CD4-positive, alpha-beta T cell treated with Interleukin-10 for 1 hour (primary cell): ENCODE results near the gene KIAA1755.

Experiments used
- DNase-seq: peaks from one replicate; pipeline ENCODE4 v3.0.0-alpha.2; 2020

The KIAA1755 gene

GRCh38 chr20:38260378-38261053 is at the start of gene KIAA1755:
TSS of gene KIAA1755 (minus strand) at chr20:38260735. CDS start at chr20:38260500, 235 bp downstream.
- no peak for DNase-seq

DNA sequence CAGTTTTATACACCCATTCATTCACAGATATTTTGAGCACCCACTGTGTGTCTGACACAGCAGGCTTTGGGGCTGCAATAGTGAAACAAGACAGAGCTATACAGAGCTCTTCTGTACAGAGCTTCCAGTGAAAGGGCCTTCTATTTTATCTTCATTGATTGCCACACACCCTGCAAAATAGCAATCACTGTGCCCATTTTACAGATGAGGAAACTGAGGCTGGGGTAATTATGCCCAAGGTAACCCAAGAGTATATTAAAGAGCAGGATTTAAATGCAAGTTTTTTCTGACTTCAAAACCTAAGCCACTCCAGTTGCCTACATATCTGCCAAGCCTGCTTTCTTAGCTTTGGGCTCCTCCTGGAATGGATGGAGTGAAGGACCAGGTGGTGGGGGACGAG is 47.9 kb upstream of the KIAA1755 start:
- DNase-seq, result no peak

- no peak for DNase-seq
Measured at GRCh38 chr20:38308047-38308438, 47.5 kb upstream of the KIAA1755 start.

GRCh38 chr20:38307371-38308046 is 47.0 kb upstream of the KIAA1755 start:
- no peak for DNase-seq

GRCh38 chr20:38306379-38306778 is 45.8 kb upstream of the KIAA1755 start:
- DNase-seq, result no peak

DNA sequence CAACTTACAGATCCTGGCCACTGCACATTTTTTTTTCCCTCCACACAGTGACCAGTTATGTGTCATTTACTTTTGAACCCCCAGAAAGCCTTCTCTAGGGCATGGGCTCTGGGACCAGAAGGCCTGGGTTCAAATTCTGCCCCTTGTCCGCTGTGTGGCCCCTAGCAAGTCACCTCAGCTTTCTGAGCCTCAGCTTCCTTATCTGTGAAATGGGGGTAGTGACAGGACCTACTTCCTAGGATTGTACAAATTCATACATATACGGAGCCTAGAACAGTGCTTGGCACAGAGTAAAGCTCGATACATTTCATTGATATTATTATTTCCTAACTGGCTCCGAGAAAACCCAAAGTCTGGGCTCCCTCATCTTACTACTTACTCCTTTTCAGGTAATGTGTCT is 45.0 kb upstream of the KIAA1755 start:
- DNase-seq, result no peak

GRCh38 chr20:38304845-38305447 is 44.4 kb upstream of the KIAA1755 start:
- DNase-seq, result no peak

GRCh38 chr20:38303908-38304379 is 43.4 kb upstream of the KIAA1755 start, which contains the start of gene BPI:
TSS of gene BPI (plus strand) at chr20:38304156. CDS start at chr20:38304224, 68 bp downstream.
- peak; percentile 5 for DNase-seq

DNA sequence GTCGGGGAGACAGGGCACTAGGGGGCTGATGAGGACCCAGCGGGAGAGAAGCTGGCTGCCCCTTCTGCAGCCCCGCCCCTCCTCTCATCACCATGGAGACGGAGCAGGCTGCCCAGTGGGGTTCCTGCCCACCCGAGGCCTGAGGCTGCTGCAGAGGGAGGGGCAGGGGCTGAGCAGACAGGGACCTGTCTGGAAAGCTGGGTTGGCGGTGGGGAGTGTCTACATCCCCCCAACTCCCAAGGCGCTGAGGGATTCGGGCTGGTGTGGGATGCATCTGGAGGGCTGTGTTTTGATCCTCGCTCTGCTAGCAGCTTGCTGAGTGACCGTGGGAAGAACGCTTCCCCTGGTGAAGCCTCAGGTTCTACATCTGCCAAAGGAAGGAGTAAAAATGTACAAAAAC is 42.3 kb upstream of the KIAA1755 start:
- no peak for DNase-seq

DNA sequence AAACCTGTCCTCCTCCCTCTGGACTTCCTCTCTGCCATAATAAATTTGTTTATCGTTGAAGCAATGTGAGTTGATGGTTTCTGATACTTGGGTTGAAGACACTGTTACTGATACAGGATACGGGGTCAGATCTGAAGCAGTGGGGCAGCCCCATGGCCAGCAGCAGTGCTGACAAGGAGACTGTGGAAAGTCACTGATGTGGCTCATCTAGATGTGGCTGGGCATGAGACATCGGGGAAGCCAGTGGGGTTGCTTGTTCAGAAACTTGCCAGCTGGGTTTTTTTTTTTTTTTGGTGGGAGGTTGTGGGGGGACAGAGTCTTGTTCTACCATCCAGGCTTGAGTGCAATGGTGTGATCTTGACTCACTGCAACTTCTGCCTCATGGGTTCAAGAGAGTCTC is 40.8 kb upstream of the KIAA1755 start:
- no peak for DNase-seq

DNA sequence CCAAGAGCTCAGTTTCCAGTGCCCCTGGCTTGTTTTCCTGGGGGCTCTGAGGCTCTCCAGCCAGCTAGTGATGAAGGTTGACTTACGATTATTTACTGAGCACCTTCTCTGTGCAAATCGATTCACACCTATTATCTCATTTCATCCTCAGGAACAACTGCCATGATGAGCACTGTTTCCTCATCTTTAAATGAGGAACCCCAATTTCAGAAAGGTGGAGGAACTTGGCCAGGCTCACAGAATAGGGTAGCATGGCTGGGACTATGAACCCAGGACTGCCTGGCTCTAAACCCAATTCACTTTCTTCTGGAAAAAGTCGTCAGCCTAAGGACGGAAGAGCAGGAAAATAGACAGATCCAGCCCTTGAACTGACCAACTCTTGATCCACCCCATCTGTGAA is 39.9 kb upstream of the KIAA1755 start:
- DNase-seq, result no peak

- DNase-seq, result no peak
Measured at GRCh38 chr20:38299963-38300362, 39.4 kb upstream of the KIAA1755 start.

DNA sequence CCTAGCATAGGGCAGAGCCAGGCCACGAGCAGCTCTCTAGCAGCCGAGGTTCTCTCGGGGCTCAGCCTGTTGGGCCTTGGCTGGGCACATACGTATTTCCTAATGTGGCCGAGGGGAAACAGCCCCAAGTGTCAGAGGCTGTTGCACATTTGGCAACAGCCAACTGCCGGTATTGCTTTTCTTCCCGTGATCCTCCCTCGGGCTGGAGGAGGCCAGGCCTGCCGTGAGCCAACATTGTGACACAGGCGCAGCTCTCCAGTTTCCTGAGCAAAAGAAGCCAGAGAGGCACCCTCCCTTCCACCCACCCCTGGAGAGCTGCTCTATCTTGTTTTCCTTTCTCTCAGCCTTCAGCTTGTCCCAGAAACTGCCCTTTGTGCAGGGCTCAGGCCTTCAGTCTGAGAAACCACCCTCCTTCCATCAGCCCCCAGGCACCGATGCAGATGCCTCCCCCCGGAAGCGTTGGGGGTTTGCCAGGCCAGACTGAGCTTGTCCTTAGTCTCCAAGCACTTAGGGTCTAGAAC is 38.3 kb upstream of the KIAA1755 start:
- no peak for DNase-seq

- DNase-seq, result no peak
Measured at GRCh38 chr20:38297916-38298674, 37.6 kb upstream of the KIAA1755 start.

- DNase-seq, result no peak
Measured at GRCh38 chr20:38296433-38296832, 35.9 kb upstream of the KIAA1755 start.

- DNase-seq, result no peak
Measured at GRCh38 chr20:38295811-38296210, 35.3 kb upstream of the KIAA1755 start.

GRCh38 chr20:38294076-38294591 is 33.6 kb upstream of the KIAA1755 start:
- no peak for DNase-seq

- DNase-seq, result no peak
Measured at GRCh38 chr20:38293491-38294065, 33.0 kb upstream of the KIAA1755 start.

GRCh38 chr20:38291966-38292365 is 31.4 kb upstream of the KIAA1755 start:
- no peak for DNase-seq

- DNase-seq, result no peak
Measured at GRCh38 chr20:38290829-38291814, 30.6 kb upstream of the KIAA1755 start.
